GM12878 (cell line): Measurements from ENCODE around the gene SALL4. TPM values are rescaled to one million over a fixed set of nuclear protein-coding genes. Genes with fewer than 3 reads are reported as not detected.

Source experiments
- ATAC-seq: fragments of 200-7000 bp; cut with Tn5 transposase; 3 replicates; pipeline ENCODE4 v1.9.1; 2020; ENCODE audit warnings: mild to moderate bottlenecking, moderate library complexity
- BruUV-seq: library from RNA; stranded (reverse); fragments of 400-500 nt; replicated peaks from 2 replicates; lab custom pipeline; 2021; lab: Mats Ljungman, UMichigan
- CTCF ChIA-PET: fragments of 300-600 bp; sonication (Branson Sonifier 250); formaldehyde crosslinking; extraction: SDS; loops from one replicate; lab custom pipeline; 2021; ENCODE audit warnings: inconsistent platforms; lab: Yijun Ruan, JAX
- POLR2A ChIA-PET: fragments of 350-600 bp; formaldehyde crosslinking; extraction: SDS; loops from one replicate; lab custom pipeline; 2021; ENCODE audit warnings: inconsistent platforms; lab: Charles Lee
- RAD21 ChIA-PET: fragments of 300-600 bp; sonication (Branson Sonifier 250); formaldehyde crosslinking; loops from one replicate; lab custom pipeline; 2023; ENCODE audit warnings: antibody characterized with exemption; ENCODE audit not compliant: unreplicated experiment; lab: Charles Lee
- SMC1A ChIA-PET: fragments of 300-600 bp; sonication (Branson Sonifier 250); formaldehyde crosslinking; loops from one replicate; lab custom pipeline; 2023; ENCODE audit not compliant: unreplicated experiment, uncharacterized antibody; lab: Charles Lee
- DNase-seq: peaks from one replicate; pipeline ENCODE4 v3.0.0-alpha.2; 2011; ENCODE audit warnings: low read depth, low spot score
- FAIRE-seq: peaks from 3 replicates; lab custom pipeline; 2011; peaks lifted over from hg19 to GRCh38; lab: Jason Lieb, UNC
- H2AFZ ChIP-seq: 2 replicates; pipeline ENCODE4 v1.6.0; 2011; ENCODE audit warnings: low read depth, low read length, control low read depth; ENCODE audit not compliant: control insufficient read depth
- H3K27ac ChIP-seq: 2 replicates; pipeline ENCODE4 v1.5.1; 2011; ENCODE audit warnings: control low read depth; ENCODE audit not compliant: control insufficient read depth, insufficient read depth
- H3K27me3 ChIP-seq, 2 experiments: replicated peaks in 1 of 2; 2 replicates each; pipeline versions ENCODE4 v1.6.0 to v1.6.1; 2011; ENCODE audit warnings: low read length in 1 of 2; ENCODE audit not compliant: control insufficient read depth in 2 of 2, insufficient read depth in 2 of 2
- H3K36me3 ChIP-seq, 2 experiments: 2 replicates each; pipeline ENCODE4 v1.5.1; 2011; ENCODE audit warnings: low read length in 1 of 2; ENCODE audit not compliant: control insufficient read depth in 2 of 2, insufficient read depth in 2 of 2
- H3K4me1 ChIP-seq: 2 replicates; pipeline ENCODE4 v1.6.1; 2011; ENCODE audit warnings: mild to moderate bottlenecking, low read length, moderate library complexity, mixed read lengths; ENCODE audit not compliant: control insufficient read depth, insufficient read depth
- H3K4me2 ChIP-seq: 2 replicates; pipeline ENCODE4 v1.6.0; 2011; ENCODE audit warnings: control low read depth; ENCODE audit not compliant: control insufficient read depth, insufficient read depth
- H3K4me3 ChIP-seq: fragments of 200-600 bp; sonication (generic); 2 replicates; pipeline ENCODE4 v1.5.1; 2016
- H3K79me2 ChIP-seq: 2 replicates; pipeline ENCODE4 v1.6.0; 2011; ENCODE audit warnings: low read length; ENCODE audit not compliant: control insufficient read depth, insufficient read depth
- H3K9ac ChIP-seq: 2 replicates; pipeline ENCODE4 v1.8.0; 2011; ENCODE audit warnings: low read length, control low read depth, mixed read lengths; ENCODE audit not compliant: control insufficient read depth, insufficient read depth
- H3K9me3 ChIP-seq: replicated peaks from 3 replicates; pipeline ENCODE4 v1.5.1; 2011; ENCODE audit warnings: mild to moderate bottlenecking, low read length; ENCODE audit not compliant: control insufficient read depth, insufficient read depth
- H4K20me1 ChIP-seq: 2 replicates; pipeline ENCODE4 v1.6.0; 2011; ENCODE audit not compliant: control insufficient read depth, insufficient read depth
- CBX5 ChIP-seq: sonication (generic); IDR thresholded peaks from 2 replicates; pipeline ENCODE4 v1.6.1; 2016; ENCODE audit warnings: low read depth, moderate library complexity, mild to moderate bottlenecking, inconsistent platforms
- ESRRA ChIP-seq: IDR thresholded peaks from 2 replicates; pipeline ENCODE4 v1.6.1; 2012; ENCODE audit warnings: mild to moderate bottlenecking, low read length, improper control_type of control experiment
- LARP7 ChIP-seq: fragments of 450-650 bp; IDR thresholded peaks from 2 replicates; pipeline ENCODE4 v1.6.1; 2017; ENCODE audit warnings: mild to moderate bottlenecking
- RELB ChIP-seq: fragments of 450-650 bp; IDR thresholded peaks from 2 replicates; pipeline ENCODE4 v1.6.1; 2017; ENCODE audit warnings: low read depth, mild to moderate bottlenecking, moderate library complexity
- SKIL ChIP-seq: fragments of 450-650 bp; IDR thresholded peaks from 2 replicates; pipeline ENCODE4 v1.6.1; 2017; ENCODE audit warnings: mild to moderate bottlenecking, low read depth, inconsistent platforms; ENCODE audit not compliant: poor library complexity, severe bottlenecking
- WGBS: methylation state at CpG from one replicate; pipeline ENCODE4 v1.1.6; 2016; ENCODE audit warnings: low lambda C conversion rate; ENCODE audit not compliant: insufficient replicate concordance, insufficient coverage; ENCODE audit errors: missing lambda C conversion rate; 5-methylcytosine and 5-hydroxymethylcytosine counted together
- in situ Hi-C: fragments of 300-500 bp; cut with MboI; formaldehyde crosslinking; loops from 9 replicates; pipeline ENCODE4 v1.14.3; 2018; ENCODE audit warnings: mixed read lengths
- intact Hi-C: fragments of 100-400 bp; cut with micrococcal nuclease; formaldehyde crosslinking; loops from one replicate; pipeline ENCODE4 v1.14.2; 2022; ENCODE audit not compliant: unreplicated experiment
- polyA plus RNA-seq, 11 experiments: library from polyadenylated mRNA; depleted of rRNA in 4 of 11; unstranded in 6 of 11; stranded (reverse) in 5 of 11; fragments of >200 nt; fragmentation: Nextera tagmentation in 4 of 11; fragmentation: Illumina TruSeq in 1 of 11; extraction: Ambion mirVana in 4 of 11; extraction: Trizol in 1 of 11; gene quantifications; 1 replicate in 1 of 11; 2 replicates in 10 of 11; pipeline versions ENCODE4 v1.2.1 to v1.2.3, GENCODE V29; 2011 to 2016; ENCODE audit warnings: inconsistent platforms in 2 of 11, missing spikeins in 2 of 11, low read depth in 1 of 11
- total RNA-seq, 4 experiments: library from RNA; depleted of rRNA in 3 of 4; stranded (reverse); fragments of >200 nt in 3 of 4; fragmentation: Illumina TruSeq in 1 of 4; extraction: Trizol in 1 of 4; gene quantifications; 2 replicates each; pipeline versions ENCODE4 v1.2.1 to v1.2.3, GENCODE V29; 2013 to 2021

The SALL4 gene
- total and polyA plus RNA-seq, 10 of the 15 experiments (the other 5 are each of a cell fraction or from before 2014, with no cell fraction given), result 0.08 to 1.1 (median 0.23) TPM; not detected in 7

- no peaks in the 10 kb centered on the region for H3K4me1 ChIP-seq
- SMC1A ChIA-PET, result interaction anchor here (0.6 kb wide), 1 partner anchor 545 kb away, joined by 3 read pairs; no protein-coding TSS in a partner anchor
- POLR2A ChIA-PET, result no interaction called here
- H3K27ac ChIP-seq, result no peak overlapping the region
- WGBS, result 0% methylated on average over 1 of the region's 1 CpG
- no peaks in the 10 kb centered on the region for H4K20me1 ChIP-seq
- no peak overlapping the region for H3K9ac ChIP-seq
- CTCF ChIA-PET, result no interaction called here
- in situ Hi-C loops, result no loop called here
- no peak overlapping the region for H3K4me2 ChIP-seq
- DNase-seq (no peak), FAIRE-seq (no peak), ATAC-seq (no peak)
- TF ChIP-seq SKIL (no peak), RELB (no peak), ESRRA (no peak), CBX5 (no peak), LARP7 (no peak)
- H3K4me3 ChIP-seq, result no peak overlapping the region
- H3K36me3 ChIP-seq, result no peaks in the 10 kb centered on the region
- no peaks in the 10 kb centered on the region for H3K9me3 ChIP-seq
- BruUV-seq, result no TSS peak
- H3K79me2 ChIP-seq, result no peaks in the 10 kb centered on the region
- intact Hi-C loops, result no loop called here
- no peaks in the 10 kb centered on the region for H3K27me3 ChIP-seq
- no peak overlapping the region for H2AFZ ChIP-seq
- RAD21 ChIA-PET, result no interaction called here
Measured at GRCh38 chr20:51749674-51750036, 52.7 kb downstream of the SALL4 start.
